ENCODE measurements around the gene TCF4. TPM values are rescaled to one million over a fixed set of nuclear protein-coding genes. Genes with fewer than 3 reads are reported as not detected.

The TCF4 gene
- total RNA-seq, 1 donor from 2014 or later: 56.8 TPM

DNA sequence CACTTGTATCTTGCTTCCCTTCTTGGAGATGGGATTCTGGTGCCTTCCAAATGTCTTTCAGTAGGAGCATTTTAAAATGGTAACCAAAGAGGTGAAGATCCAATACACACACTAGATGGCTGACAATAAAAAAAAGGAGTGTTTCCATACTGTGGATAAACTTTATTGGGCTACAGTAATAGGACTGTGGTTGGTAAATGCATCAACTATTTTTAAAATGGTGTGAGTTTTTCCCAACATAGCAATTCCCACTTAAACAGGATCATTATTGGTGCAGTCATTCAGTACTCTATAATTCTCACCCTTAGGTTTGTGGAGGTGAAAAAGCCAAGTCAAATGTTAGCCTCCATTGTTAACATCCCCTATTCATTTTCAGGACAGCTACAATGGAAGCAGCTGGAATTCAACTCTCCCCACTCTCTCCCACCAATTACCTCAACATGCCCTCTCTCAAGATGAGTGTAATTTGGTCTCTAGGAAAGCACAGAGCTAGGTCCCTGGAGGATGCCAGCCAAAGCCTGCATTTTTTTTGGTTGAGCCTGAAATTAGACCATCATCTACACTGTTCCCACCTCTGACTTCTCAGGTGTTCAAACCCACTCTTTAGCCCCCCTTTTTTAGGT, 273.3 kb downstream of the TCF4 start:
- Mint-ChIP-seq H3K36me3 (ENCODE audit: insufficient read depth) (no peaks in the 10 kb centered on the region), H3K4me3 (ENCODE audit: low read depth) (no peak overlapping the region), H3K4me1 (ENCODE audit: low read depth) (peaks cover 5% of the 10 kb centered on the region), H3K27me3 (peaks cover 33% of the 10 kb centered on the region), H3K27ac (no peak overlapping the region), H3K9me3 (ENCODE audit: low read depth) (no peaks in the 10 kb centered on the region)
- DNase-seq (ENCODE audit: low spot score, unreplicated experiment): no peak
- TF ChIP-seq, protein P1, sequence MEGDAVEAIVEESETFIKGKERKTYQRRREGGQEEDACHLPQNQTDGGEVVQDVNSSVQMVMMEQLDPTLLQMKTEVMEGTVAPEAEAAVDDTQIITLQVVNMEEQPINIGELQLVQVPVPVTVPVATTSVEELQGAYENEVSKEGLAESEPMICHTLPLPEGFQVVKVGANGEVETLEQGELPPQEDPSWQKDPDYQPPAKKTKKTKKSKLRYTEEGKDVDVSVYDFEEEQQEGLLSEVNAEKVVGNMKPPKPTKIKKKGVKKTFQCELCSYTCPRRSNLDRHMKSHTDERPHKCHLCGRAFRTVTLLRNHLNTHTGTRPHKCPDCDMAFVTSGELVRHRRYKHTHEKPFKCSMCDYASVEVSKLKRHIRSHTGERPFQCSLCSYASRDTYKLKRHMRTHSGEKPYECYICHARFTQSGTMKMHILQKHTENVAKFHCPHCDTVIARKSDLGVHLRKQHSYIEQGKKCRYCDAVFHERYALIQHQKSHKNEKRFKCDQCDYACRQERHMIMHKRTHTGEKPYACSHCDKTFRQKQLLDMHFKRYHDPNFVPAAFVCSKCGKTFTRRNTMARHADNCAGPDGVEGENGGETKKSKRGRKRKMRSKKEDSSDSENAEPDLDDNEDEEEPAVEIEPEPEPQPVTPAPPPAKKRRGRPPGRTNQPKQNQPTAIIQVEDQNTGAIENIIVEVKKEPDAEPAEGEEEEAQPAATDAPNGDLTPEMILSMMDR (IDR thresholded peaks at IDR 0.05; ENCODE audit: unreplicated experiment): no peak

DNA sequence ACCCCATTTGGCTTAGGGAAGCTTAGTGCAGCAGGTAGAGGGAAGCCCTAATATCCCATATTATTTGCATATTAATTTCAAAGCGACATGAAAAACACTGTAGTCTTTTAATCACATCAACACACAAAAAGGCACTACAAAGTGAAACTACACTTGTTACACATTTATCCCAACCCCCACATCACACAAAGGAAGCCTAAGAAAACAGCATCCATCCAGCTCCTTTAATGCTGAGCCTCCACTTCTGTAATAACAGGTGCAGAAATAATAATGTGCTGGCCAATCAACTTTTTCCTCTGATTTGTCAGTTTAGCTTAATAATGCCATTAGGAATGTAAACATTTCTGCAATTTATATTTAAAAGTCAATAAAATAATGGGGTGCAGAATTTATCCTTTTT, 274.0 kb downstream of the TCF4 start:
- TF ChIP-seq, protein P1 (IDR thresholded peaks at IDR 0.05; ENCODE audit: unreplicated experiment): no peak
- peaks cover 26% of the 10 kb centered on the region for H3K27me3 Mint-ChIP-seq
- DNase-seq (ENCODE audit: low spot score, unreplicated experiment): no peak
- H3K9me3 Mint-ChIP-seq (ENCODE audit: low read depth): no peaks in the 10 kb centered on the region
- H3K27ac Mint-ChIP-seq: no peak overlapping the region
- no peak overlapping the region for H3K4me3 Mint-ChIP-seq (ENCODE audit: low read depth)
- H3K36me3 Mint-ChIP-seq (ENCODE audit: insufficient read depth): no peaks in the 10 kb centered on the region
- peaks cover 3% of the 10 kb centered on the region for H3K4me1 Mint-ChIP-seq (ENCODE audit: low read depth)

DNA sequence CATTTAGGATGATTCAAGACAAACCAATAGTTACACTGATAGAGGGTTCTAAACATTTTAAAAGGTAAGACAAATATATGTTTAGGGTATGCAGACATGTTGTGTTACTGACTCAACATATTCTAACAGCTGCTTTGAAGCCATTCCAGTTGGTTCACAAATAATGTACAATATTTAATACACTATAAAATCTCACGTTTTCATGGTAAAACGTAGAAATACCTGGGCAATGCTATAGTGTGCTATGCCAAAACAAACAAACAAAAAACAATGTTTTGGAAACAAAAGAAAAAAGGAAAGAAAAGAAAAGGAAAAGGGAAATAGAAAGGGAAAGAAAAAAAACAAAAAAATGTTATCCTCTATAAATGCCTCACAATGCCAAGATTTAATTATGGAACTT, 277.1 kb downstream of the TCF4 start:
- no peak overlapping the region for H3K27ac Mint-ChIP-seq
- H3K27me3 Mint-ChIP-seq: peaks cover 5% of the 10 kb centered on the region
- no peak for DNase-seq (ENCODE audit: low spot score, unreplicated experiment)
- H3K36me3 Mint-ChIP-seq (ENCODE audit: insufficient read depth): no peaks in the 10 kb centered on the region
- TF ChIP-seq, protein P1 (IDR thresholded peaks at IDR 0.05; ENCODE audit: unreplicated experiment): no peak
- no peaks in the 10 kb centered on the region for H3K4me1 Mint-ChIP-seq (ENCODE audit: low read depth)
- H3K4me3 Mint-ChIP-seq (ENCODE audit: low read depth): no peak overlapping the region
- no peaks in the 10 kb centered on the region for H3K9me3 Mint-ChIP-seq (ENCODE audit: low read depth)

DNA sequence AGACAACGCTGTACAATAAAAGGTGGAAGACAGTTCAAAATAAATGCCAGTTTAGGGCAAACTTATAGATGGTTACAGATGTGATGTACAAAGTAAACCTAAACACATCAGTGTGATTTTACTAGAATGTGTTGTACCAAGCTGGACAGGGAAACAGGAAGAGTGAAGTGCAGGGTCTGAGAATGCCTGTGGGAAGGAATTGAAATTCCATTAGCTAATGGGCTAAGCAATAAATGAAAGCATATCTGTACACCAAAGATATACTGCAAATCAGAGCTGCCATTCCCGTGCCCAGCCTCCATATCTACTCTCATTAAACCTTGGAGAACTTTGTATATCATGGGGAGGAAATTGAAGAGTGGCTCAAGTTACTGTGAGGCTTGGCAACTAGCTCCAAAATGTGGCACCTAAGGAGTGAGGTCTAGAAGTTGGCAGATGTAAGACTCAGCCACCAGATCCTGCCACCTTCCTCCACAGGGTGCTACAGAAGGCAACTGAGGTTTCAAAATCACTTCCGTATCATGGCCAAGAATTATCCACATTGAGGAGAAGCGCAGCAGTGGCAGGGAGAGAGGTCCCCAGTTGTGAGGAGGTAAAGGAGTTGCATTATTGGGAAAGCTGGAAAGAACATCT, 277.8 kb downstream of the TCF4 start:
- Mint-ChIP-seq H3K27me3 (peaks cover 4% of the 10 kb centered on the region), H3K4me3 (ENCODE audit: low read depth) (no peak overlapping the region), H3K4me1 (ENCODE audit: low read depth) (no peaks in the 10 kb centered on the region), H3K36me3 (ENCODE audit: insufficient read depth) (no peaks in the 10 kb centered on the region), H3K9me3 (ENCODE audit: low read depth) (no peaks in the 10 kb centered on the region), H3K27ac (peak overlapping the region; percentile 25)
- TF ChIP-seq, protein P1 (IDR thresholded peaks at IDR 0.05; ENCODE audit: unreplicated experiment): no peak
- no peak for DNase-seq (ENCODE audit: low spot score, unreplicated experiment)

DNA sequence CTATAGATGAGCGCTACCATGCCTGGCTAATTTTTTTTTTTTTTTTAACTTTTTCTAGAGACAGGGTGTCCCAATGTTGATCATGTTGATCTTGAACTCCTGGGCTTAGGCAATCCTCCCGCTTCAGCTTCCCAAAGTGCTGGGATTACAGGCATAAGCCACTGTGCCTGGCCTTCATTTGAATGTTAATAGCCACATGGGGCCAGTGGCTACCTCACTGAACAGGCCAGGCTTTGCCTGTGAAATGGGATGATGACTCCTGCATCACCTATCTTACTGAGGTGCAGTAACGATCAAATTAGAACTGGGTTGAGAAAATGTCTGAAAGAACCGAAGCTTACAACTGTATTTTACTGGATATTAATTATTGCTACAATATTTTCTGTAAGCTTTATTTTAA, 278.7 kb downstream of the TCF4 start:
- H3K4me1 Mint-ChIP-seq (ENCODE audit: low read depth): no peaks in the 10 kb centered on the region
- TF ChIP-seq, protein P1 (IDR thresholded peaks at IDR 0.05; ENCODE audit: unreplicated experiment): no peak
- no peak for DNase-seq (ENCODE audit: low spot score, unreplicated experiment)
- H3K27me3 Mint-ChIP-seq: no peaks in the 10 kb centered on the region
- no peak overlapping the region for H3K27ac Mint-ChIP-seq
- no peaks in the 10 kb centered on the region for H3K36me3 Mint-ChIP-seq (ENCODE audit: insufficient read depth)
- no peaks in the 10 kb centered on the region for H3K9me3 Mint-ChIP-seq (ENCODE audit: low read depth)
- no peak overlapping the region for H3K4me3 Mint-ChIP-seq (ENCODE audit: low read depth)
